Activated T-cell treated with anti-CD3 and anti-CD28 coated beads for 48 hours (primary cell): ENCODE data around the gene ACKR2.

Experiments used
- DNase-seq: peaks from one replicate; pipeline ENCODE4 v3.0.0-alpha.2; 2020; ENCODE audit warnings: low read depth

The ACKR2 gene

DNA sequence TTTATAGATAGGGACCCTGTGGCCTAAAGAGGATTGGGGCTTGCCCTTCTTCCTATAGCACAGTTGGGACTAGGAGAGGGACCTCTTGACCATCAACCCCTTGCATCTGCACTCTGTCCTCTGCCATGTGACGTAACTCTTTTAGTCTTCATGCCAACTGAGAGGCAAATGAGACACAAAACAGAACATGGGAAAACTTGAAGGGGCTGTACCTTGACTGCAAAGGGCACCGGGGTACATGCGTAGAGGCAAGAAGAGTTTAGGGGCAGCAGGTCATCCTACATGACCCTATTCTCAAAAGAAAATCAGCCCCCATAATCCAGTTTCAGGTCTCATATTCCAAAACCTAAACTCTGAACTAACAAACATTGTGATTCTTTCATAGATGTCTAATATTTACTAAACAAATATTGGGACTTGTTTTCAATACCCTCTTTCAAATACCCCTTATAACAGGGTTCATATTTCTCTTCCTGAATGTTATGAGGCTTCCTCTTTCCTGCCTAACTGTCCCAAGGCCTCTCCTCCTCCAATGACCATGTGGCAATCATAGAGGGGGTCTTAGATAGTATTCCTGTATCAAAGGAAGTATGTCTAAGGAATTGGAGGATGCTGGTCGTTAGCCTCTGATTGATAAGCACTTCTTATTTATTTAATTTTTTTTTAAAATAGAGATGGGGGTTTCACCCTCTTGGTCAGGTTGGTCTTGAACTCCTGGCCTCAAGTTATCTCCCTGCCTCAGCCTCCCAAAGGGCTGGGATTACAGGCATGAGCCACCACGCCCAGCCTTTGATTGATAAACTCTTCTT lies 20.6 kb downstream of the ACKR2 start:
- no peak for DNase-seq

- no peak for DNase-seq
Observed at GRCh38 chr3:42830437-42831320, 21.4 kb downstream of the ACKR2 start.

- DNase-seq: peak; percentile 70
Observed at GRCh38 chr3:42831321-42831713, 22.1 kb downstream of the ACKR2 start.

DNA sequence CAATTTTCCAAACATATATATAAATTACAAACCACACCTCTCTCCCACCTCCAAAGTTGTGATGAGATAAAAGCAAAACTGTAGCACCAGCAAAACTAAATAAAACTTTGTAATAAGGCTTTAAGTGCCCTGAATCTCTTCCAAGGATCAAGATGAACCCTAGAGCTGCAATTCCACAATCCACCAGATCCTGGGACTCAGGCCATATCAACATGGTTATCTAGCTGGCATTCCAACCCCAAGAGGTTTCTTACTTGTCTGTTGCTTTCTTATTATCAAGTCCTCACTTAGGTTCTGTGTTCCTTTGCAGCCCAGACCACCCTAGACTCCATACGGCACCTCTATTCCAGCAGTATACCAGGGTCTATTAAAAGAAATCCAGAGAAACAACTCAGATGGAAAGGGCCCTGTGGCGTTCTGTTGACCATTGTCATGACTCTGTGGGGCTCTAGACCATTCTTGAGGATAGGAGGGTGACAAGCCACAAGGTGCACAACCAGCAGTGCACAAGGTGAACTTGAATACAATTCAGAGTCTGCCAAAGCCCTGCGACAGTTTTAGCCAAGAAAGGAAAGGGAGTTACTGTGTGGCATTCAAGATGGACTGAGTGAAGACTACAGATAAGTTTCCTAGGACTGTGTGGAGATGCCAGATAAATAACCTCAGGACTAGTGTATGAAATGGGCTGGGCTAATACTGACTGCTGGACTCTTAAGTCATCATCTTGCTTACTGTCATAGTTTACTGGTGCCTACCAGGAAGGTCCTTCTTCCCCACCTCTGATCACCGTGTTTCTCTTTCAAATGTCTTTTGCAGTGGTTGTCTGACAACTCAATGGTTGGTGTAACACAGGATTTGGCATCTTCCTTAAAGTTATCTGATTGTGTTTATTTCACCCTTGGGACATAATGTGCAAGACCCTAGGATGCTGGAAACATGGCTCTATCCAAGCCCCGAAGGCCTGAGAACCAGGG lies 27.2 kb downstream of the ACKR2 start:
- no peak for DNase-seq

DNA sequence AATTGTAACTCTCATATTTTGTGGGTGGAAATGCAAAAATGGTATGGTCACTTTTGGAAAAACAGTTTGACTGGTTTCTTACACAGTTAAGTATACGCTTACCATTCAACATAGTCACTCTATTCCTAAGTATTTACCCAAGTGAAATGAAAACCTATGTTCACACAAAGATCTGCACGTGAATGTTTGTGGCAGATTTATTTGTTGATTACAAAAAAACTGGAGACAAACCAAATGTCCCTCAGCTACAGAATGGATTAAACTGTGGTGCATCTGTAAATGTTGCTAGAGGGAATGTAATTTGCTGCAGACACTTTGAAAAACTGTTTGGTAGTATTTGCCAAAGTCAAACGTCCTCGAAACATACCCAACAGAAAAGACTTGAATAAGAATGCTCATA lies 29.3 kb downstream of the ACKR2 start:
- DNase-seq: no peak

DNA sequence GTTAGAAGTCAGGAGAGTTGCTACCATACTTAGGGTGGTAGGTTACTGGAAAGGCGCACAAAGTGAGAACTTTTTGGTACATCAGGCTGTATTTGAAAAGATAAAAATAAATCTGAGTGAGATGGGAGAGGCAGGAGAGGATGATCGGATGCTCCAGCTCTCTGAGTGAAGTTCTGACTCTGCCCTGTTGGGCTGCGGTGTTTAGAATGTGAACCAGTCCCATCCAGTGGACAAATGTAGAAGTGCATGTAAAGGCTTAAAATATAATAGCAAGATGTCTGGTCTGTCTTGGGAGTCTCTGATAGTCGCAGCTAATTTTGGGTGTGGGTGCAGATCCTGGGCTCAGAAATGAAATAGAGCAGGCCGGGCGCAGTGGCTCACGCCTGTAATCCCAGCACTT lies 30.4 kb downstream of the ACKR2 start:
- peak; percentile 8 for DNase-seq

- no peak for DNase-seq
Observed at GRCh38 chr3:42841332-42841731, 32.1 kb downstream of the ACKR2 start.

DNA sequence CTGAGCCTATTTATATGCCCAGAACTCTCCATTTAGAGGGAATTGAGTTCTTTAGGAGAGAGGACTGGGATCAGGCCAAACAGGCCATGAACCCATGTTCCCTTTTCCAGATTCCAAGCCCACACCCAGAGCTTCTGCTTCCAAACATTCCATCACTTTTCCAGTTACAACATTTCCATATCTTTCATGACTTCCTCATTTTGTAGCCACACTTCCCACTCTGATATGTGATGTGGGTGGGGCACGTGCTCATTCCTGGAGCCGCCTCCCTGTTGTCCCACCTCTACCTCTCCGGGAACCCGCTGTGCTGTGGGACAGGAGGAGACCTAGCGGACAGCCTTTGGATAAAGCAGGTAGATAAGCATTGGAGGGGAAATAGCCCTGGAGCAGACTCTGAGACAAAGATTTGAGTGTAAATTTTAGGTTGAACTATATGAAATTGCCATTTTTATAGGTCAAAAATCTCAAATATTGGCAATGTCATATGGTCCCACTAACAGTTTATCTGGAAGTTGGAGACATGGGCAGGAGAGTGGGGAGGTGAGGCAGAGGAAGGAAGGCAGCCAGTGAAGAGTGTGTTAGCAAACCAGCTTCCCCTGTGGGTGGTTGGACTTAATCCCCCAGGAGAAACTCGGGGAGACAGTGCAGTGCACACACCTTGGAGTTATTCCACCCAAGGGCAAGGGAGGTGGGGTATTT lies 34.6 kb downstream of the ACKR2 start:
- no peak for DNase-seq

GRCh38 chr3:42844412-42844713 lies 35.1 kb downstream of the ACKR2 start:
- DNase-seq: no peak

GRCh38 chr3:42844815-42845214 lies 35.6 kb downstream of the ACKR2 start:
- DNase-seq: no peak

GRCh38 chr3:42846685-42847522 lies 37.7 kb downstream of the ACKR2 start:
- no peak for DNase-seq

DNA sequence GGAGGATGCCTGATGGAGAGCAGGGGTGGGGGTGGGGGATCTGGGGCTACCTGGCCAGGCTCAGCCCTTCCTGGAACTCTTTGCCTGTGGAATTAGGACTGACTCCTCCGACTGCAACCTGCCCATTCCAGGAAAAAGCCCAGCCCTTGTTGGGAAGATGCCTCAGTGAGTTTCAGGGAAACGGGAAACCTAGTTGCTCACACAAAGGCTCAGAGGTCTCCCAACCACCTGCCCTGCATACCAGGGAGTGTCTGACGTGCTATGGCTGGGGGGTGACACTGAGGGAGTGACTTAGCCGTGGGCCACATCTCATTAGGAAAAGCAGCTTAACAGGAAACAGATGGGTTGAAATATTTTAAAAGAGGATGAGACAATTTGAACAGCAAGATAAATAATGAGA lies 38.5 kb downstream of the ACKR2 start:
- no peak for DNase-seq

GRCh38 chr3:42849017-42849416 lies 39.8 kb downstream of the ACKR2 start:
- no peak for DNase-seq

GRCh38 chr3:42850263-42850662 lies 41.0 kb downstream of the ACKR2 start:
- DNase-seq: no peak

GRCh38 chr3:42851228-42851834 lies 42.1 kb downstream of the ACKR2 start:
- no peak for DNase-seq

DNA sequence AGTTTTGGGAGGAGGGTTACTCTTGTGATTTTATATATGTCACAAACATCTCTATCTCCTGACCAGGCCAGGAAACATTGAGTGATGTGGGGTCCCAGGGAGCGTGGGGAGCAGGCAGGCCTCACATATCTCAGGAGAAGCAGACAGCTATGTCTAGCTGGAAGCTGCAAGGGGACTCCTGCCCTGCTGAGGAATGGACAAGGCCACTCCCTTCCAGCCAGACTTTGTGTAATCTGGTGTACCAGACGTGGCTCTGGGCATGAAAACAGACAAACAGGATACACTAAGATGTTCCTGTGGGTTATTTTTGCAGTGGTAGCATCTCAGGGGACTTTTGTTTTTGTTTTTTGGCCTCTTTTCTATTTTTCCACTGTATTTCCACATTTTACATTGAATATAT lies 43.2 kb downstream of the ACKR2 start:
- no peak for DNase-seq

DNA sequence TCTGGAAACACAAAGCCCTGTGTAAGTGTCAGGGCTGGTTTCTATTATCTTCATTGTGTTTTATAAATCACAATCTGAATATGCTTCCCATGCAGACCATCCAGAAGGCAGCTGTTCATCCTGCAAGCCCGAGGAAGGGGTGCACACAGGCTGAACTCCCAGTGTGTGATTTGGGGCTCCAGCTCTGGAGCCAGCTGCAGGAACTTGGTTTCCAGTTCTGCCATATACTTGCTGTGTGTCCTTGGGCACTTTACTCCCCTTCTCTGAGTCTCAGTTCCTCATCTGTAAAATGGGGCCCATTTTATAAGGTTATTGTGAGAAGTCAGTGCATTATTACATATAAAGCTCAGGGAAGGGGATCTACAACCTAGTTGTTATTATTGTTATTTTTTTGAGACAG lies 43.8 kb downstream of the ACKR2 start:
- no peak for DNase-seq

DNA sequence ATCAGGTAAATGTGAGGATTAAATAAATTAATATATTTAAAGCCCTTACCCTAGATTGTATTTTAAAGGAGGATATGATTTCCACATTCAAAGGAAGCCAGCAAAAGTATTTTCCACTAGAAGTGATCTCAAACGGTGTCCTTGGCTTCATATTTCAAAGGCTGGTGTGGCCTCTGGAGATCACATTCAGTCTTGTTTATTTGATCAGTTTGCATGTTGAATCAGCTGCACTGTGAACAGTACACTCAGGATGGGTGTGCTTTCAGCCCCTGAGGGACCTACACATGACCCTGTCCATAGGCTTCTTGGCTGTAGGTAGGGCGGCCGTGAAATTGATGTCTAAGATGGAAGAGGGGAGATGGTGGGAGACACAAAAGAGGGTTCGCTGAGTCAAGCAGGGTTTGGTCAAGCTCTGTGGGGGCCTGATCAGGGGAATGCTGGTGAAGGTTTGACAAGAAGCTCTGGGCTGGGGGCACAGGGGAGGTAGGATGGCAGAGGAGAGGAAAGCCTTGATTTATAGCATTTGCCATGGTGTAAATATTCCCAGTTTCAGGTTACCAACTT lies 44.6 kb downstream of the ACKR2 start:
- DNase-seq: no peak

DNA sequence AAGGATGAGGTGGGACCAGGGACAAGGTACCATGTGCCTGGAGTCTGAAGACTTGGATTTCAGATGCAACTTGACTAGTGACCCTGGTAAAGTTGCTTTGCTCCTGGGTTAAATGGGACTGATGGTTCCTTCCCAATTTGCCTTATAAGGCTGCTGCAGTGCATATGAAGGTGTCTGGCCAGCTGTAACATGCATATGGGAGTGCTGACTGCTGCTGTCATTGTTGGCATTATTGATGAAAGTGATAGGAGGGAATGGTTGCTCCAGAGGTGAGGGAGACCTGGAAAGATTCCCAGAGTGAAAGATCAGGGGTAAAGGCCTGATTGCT lies 45.9 kb downstream of the ACKR2 start:
- DNase-seq: no peak
